GM12878 (cell line): ENCODE data around the gene CAMK4. TPM values are rescaled to one million over a fixed set of nuclear protein-coding genes. Genes with fewer than 3 reads are reported as not detected.
"Not testable (repeated sequence)": the region's sequence is repeated elsewhere in the genome, so short reads cannot be mapped to it uniquely, and the experiment has no call there.

Experiments
- ATAC-seq: fragments of 200-7000 bp; cut with Tn5 transposase; 3 replicates; pipeline ENCODE4 v1.9.1; 2020; ENCODE audit warnings: mild to moderate bottlenecking, moderate library complexity
- BruUV-seq: library from RNA; stranded (reverse); fragments of 400-500 nt; replicated peaks from 2 replicates; lab custom pipeline; 2021; lab: Mats Ljungman, UMichigan
- CTCF ChIA-PET: fragments of 300-600 bp; sonication (Branson Sonifier 250); formaldehyde crosslinking; extraction: SDS; loops from one replicate; lab custom pipeline; 2021; ENCODE audit warnings: inconsistent platforms; lab: Yijun Ruan, JAX
- POLR2A ChIA-PET: fragments of 350-600 bp; formaldehyde crosslinking; extraction: SDS; loops from one replicate; lab custom pipeline; 2021; ENCODE audit warnings: inconsistent platforms; lab: Charles Lee
- RAD21 ChIA-PET: fragments of 300-600 bp; sonication (Branson Sonifier 250); formaldehyde crosslinking; loops from one replicate; lab custom pipeline; 2023; ENCODE audit warnings: antibody characterized with exemption; ENCODE audit not compliant: unreplicated experiment; lab: Charles Lee
- SMC1A ChIA-PET: fragments of 300-600 bp; sonication (Branson Sonifier 250); formaldehyde crosslinking; loops from one replicate; lab custom pipeline; 2023; ENCODE audit not compliant: unreplicated experiment, uncharacterized antibody; lab: Charles Lee
- DNase-seq: peaks from one replicate; pipeline ENCODE4 v3.0.0-alpha.2; 2011; ENCODE audit warnings: low read depth, low spot score
- FAIRE-seq: peaks from 3 replicates; lab custom pipeline; 2011; peaks lifted over from hg19 to GRCh38; lab: Jason Lieb, UNC
- H2AFZ ChIP-seq: 2 replicates; pipeline ENCODE4 v1.6.0; 2011; ENCODE audit warnings: low read depth, low read length, control low read depth; ENCODE audit not compliant: control insufficient read depth
- H3K27ac ChIP-seq: 2 replicates; pipeline ENCODE4 v1.5.1; 2011; ENCODE audit warnings: control low read depth; ENCODE audit not compliant: control insufficient read depth, insufficient read depth
- H3K27me3 ChIP-seq, 2 experiments: replicated peaks in 1 of 2; 2 replicates each; pipeline versions ENCODE4 v1.6.0 to v1.6.1; 2011; ENCODE audit warnings: low read length in 1 of 2; ENCODE audit not compliant: control insufficient read depth in 2 of 2, insufficient read depth in 2 of 2
- H3K36me3 ChIP-seq, 2 experiments: 2 replicates each; pipeline ENCODE4 v1.5.1; 2011; ENCODE audit warnings: low read length in 1 of 2; ENCODE audit not compliant: control insufficient read depth in 2 of 2, insufficient read depth in 2 of 2
- H3K4me1 ChIP-seq: 2 replicates; pipeline ENCODE4 v1.6.1; 2011; ENCODE audit warnings: mild to moderate bottlenecking, low read length, moderate library complexity, mixed read lengths; ENCODE audit not compliant: control insufficient read depth, insufficient read depth
- H3K4me2 ChIP-seq: 2 replicates; pipeline ENCODE4 v1.6.0; 2011; ENCODE audit warnings: control low read depth; ENCODE audit not compliant: control insufficient read depth, insufficient read depth
- H3K4me3 ChIP-seq: fragments of 200-600 bp; sonication (generic); 2 replicates; pipeline ENCODE4 v1.5.1; 2016
- H3K79me2 ChIP-seq: 2 replicates; pipeline ENCODE4 v1.6.0; 2011; ENCODE audit warnings: low read length; ENCODE audit not compliant: control insufficient read depth, insufficient read depth
- H3K9ac ChIP-seq: 2 replicates; pipeline ENCODE4 v1.8.0; 2011; ENCODE audit warnings: low read length, control low read depth, mixed read lengths; ENCODE audit not compliant: control insufficient read depth, insufficient read depth
- H3K9me3 ChIP-seq: replicated peaks from 3 replicates; pipeline ENCODE4 v1.5.1; 2011; ENCODE audit warnings: mild to moderate bottlenecking, low read length; ENCODE audit not compliant: control insufficient read depth, insufficient read depth
- H4K20me1 ChIP-seq: 2 replicates; pipeline ENCODE4 v1.6.0; 2011; ENCODE audit not compliant: control insufficient read depth, insufficient read depth
- ATF7 ChIP-seq: fragments of 450-650 bp; IDR thresholded peaks from 2 replicates; pipeline ENCODE4 v1.6.1; 2016; ENCODE audit warnings: low read depth, mild to moderate bottlenecking
- DPF2 ChIP-seq: fragments of 450-650 bp; IDR thresholded peaks from 2 replicates; pipeline ENCODE4 v1.6.1; 2017; ENCODE audit warnings: mild to moderate bottlenecking
- EP300 ChIP-seq, 2 experiments: fragments of 150-350 bp in 1 of 2; IDR thresholded peaks; 2 replicates each; pipeline ENCODE4 v1.6.1; 2011 to 2012; ENCODE audit warnings: low read depth in 2 of 2, low read length in 2 of 2, borderline replicate concordance in 1 of 2, improper control_type of control experiment in 1 of 2, inconsistent platforms in 1 of 2; ENCODE audit not compliant: control insufficient read depth in 1 of 2
- FOXM1 ChIP-seq: IDR thresholded peaks from 2 replicates; pipeline ENCODE4 v1.6.1; 2012; ENCODE audit warnings: low read depth, mild to moderate bottlenecking, inconsistent platforms, low read length, moderate library complexity
- IKZF2 ChIP-seq, 2 experiments: fragments of 450-650 bp; IDR thresholded peaks; 2 replicates each; pipeline ENCODE4 v1.6.1; 2017; ENCODE audit warnings: mild to moderate bottlenecking in 2 of 2, moderate library complexity in 2 of 2
- MEF2B ChIP-seq: fragments of 450-650 bp; IDR thresholded peaks from 2 replicates; pipeline ENCODE4 v1.6.1; 2018; ENCODE audit warnings: mild to moderate bottlenecking, moderate library complexity; ENCODE audit not compliant: partially characterized antibody, poor library complexity, severe bottlenecking
- MTA2 ChIP-seq: fragments of 450-650 bp; IDR thresholded peaks from 2 replicates; pipeline ENCODE4 v1.6.1; 2016; ENCODE audit warnings: low read depth, mild to moderate bottlenecking, moderate library complexity
- NBN ChIP-seq: fragments of 450-650 bp; IDR thresholded peaks from 2 replicates; pipeline ENCODE4 v1.6.1; 2016
- TAF1 ChIP-seq: IDR thresholded peaks from 2 replicates; pipeline ENCODE4 v1.6.1; 2011; ENCODE audit warnings: mild to moderate bottlenecking, low read depth, low read length, borderline replicate concordance
- YY1 ChIP-seq: IDR thresholded peaks from 2 replicates; pipeline ENCODE4 v1.6.1; 2011; ENCODE audit warnings: low read depth, mild to moderate bottlenecking, low read length
- ZNF217 ChIP-seq: fragments of 450-650 bp; IDR thresholded peaks from 2 replicates; pipeline ENCODE4 v1.6.1; 2017; ENCODE audit warnings: antibody characterized with exemption, mild to moderate bottlenecking
- WGBS: methylation state at CpG from one replicate; pipeline ENCODE4 v1.1.6; 2016; ENCODE audit warnings: low lambda C conversion rate; ENCODE audit not compliant: insufficient replicate concordance, insufficient coverage; ENCODE audit errors: missing lambda C conversion rate; 5-methylcytosine and 5-hydroxymethylcytosine counted together
- in situ Hi-C: fragments of 300-500 bp; cut with MboI; formaldehyde crosslinking; loops from 9 replicates; pipeline ENCODE4 v1.14.3; 2018; ENCODE audit warnings: mixed read lengths
- intact Hi-C: fragments of 100-400 bp; cut with micrococcal nuclease; formaldehyde crosslinking; loops from one replicate; pipeline ENCODE4 v1.14.2; 2022; ENCODE audit not compliant: unreplicated experiment
- polyA plus RNA-seq, 11 experiments: library from polyadenylated mRNA; depleted of rRNA in 4 of 11; unstranded in 6 of 11; stranded (reverse) in 5 of 11; fragments of >200 nt; fragmentation: Nextera tagmentation in 4 of 11; fragmentation: Illumina TruSeq in 1 of 11; extraction: Ambion mirVana in 4 of 11; extraction: Trizol in 1 of 11; gene quantifications; 1 replicate in 1 of 11; 2 replicates in 10 of 11; pipeline versions ENCODE4 v1.2.1 to v1.2.3, GENCODE V29; 2011 to 2016; ENCODE audit warnings: inconsistent platforms in 2 of 11, missing spikeins in 2 of 11, low read depth in 1 of 11
- total RNA-seq, 4 experiments: library from RNA; depleted of rRNA in 3 of 4; stranded (reverse); fragments of >200 nt in 3 of 4; fragmentation: Illumina TruSeq in 1 of 4; extraction: Trizol in 1 of 4; gene quantifications; 2 replicates each; pipeline versions ENCODE4 v1.2.1 to v1.2.3, GENCODE V29; 2013 to 2021
- TF ChIP-seq, protein P1 (sequence below): IDR thresholded peaks from 2 replicates; pipeline ENCODE4 v1.6.1; 2012; ENCODE audit warnings: low read depth, low read length, improper control_type of control experiment
- TF ChIP-seq, protein P2 (sequence below): IDR thresholded peaks from 2 replicates; pipeline ENCODE4 v1.6.1; 2011; ENCODE audit warnings: borderline replicate concordance, low read depth, mild to moderate bottlenecking, moderate library complexity, low read length; ENCODE audit not compliant: insufficient read depth, poor library complexity, severe bottlenecking
- TF ChIP-seq, protein P3 (sequence below): IDR thresholded peaks from 2 replicates; pipeline ENCODE4 v1.6.1; 2012; ENCODE audit warnings: low read depth, low read length, improper control_type of control experiment

Gene CAMK4
- total and polyA plus RNA-seq, 10 of the 15 experiments (the other 5 are each of a cell fraction or from before 2014, with no cell fraction given): 13.3 to 51.9 (median 35.3) TPM

DNA sequence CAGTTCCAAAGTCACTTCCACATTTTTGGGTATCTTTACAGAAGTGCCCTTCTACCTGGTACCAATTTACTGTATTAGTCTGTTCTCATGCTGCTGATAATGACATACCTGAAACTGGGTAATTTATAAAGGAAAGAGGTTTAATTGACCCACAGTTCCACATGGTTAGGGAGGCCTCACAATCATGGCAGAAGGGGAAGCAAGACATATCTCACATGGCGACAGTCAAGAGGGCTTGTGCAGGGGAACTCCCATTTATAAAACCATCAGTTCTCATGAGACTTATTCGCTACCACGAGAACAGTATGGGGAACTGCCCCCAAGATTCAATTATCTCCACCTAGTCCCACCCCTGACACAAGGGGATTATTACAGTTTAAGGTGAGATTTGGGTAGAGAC is 185.9 kb downstream of the CAMK4 start:
- TF ChIP-seq MTA2 (peak; percentile 80), ATF7 (peak; percentile 33; the same call in 1 of the 2 replicates), MEF2B (peak; percentile 51), IKZF2 (IDR thresholded peaks at IDR 0.05) (peak; percentile 18 to 46; a peak in 2 of 4 replicates)
- H3K4me2 ChIP-seq, intact Hi-C loops, POLR2A ChIA-PET, H2AFZ ChIP-seq, DNase-seq, in situ Hi-C loops, RAD21 ChIA-PET, H3K4me1 ChIP-seq, FAIRE-seq, H3K27ac ChIP-seq, H4K20me1 ChIP-seq, BruUV-seq, H3K79me2 ChIP-seq, H3K27me3 ChIP-seq, H3K36me3 ChIP-seq, H3K4me3 ChIP-seq, H3K9ac ChIP-seq, H3K9me3 ChIP-seq, CTCF ChIA-PET: not testable (repeated sequence)
- WGBS: 55% methylated on average over 3 of the region's 3 CpGs
- SMC1A ChIA-PET: interaction anchor here (1.9 kb wide), 1 partner anchor 10 kb away, joined by 5 read pairs; no protein-coding TSS in a partner anchor
- peak; percentile 80 for ATAC-seq

DNA sequence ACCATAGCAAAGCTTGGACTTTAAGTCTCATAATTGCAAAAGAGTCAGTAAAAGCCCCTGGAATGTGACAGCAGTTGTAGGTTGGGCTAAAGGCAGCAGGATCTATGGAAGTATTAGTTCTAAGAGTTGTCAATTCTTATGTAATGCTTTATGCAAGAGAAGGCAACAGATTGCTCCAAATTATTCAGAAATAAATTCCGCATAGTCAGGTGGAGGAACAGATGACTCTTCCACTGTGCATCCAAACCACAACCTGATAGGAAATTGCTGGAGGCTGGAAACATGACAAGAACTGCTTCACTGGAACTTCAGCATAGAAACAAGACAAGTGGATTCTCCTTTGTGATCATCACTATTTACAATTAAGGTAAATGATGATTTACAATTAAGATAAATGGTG is 187.1 kb downstream of the CAMK4 start:
- DNase-seq (no peak), ATAC-seq (no peak), FAIRE-seq (no peak)
- ChIA-PET CTCF (no interaction called here), RAD21 (no interaction called here), POLR2A (no interaction called here), SMC1A (interaction anchor here (1.9 kb wide), 1 partner anchor 12 kb away, joined by 5 read pairs; no protein-coding TSS in a partner anchor)
- no peaks in the 10 kb centered on the region for H4K20me1 ChIP-seq
- no peak overlapping the region for H3K4me2 ChIP-seq
- 90% methylated on average over 1 of the region's 1 CpG for WGBS
- no peaks in the 10 kb centered on the region for H3K27me3 ChIP-seq
- in situ Hi-C loops (no loop called here), intact Hi-C loops (no loop called here)
- peaks cover 6% of the 10 kb centered on the region; the same call in 2 of the 3 replicates for H3K9me3 ChIP-seq
- H2AFZ ChIP-seq: no peak overlapping the region
- no peaks in the 10 kb centered on the region for H3K4me1 ChIP-seq
- H3K9ac ChIP-seq: no peak overlapping the region
- H3K36me3 ChIP-seq: no peaks in the 10 kb centered on the region; a peak in 2 of 4 replicates
- no peak overlapping the region for H3K27ac ChIP-seq
- no peaks in the 10 kb centered on the region for H3K79me2 ChIP-seq
- H3K4me3 ChIP-seq: no peak overlapping the region
- BruUV-seq: no TSS peak
- TF ChIP-seq, protein P1, sequence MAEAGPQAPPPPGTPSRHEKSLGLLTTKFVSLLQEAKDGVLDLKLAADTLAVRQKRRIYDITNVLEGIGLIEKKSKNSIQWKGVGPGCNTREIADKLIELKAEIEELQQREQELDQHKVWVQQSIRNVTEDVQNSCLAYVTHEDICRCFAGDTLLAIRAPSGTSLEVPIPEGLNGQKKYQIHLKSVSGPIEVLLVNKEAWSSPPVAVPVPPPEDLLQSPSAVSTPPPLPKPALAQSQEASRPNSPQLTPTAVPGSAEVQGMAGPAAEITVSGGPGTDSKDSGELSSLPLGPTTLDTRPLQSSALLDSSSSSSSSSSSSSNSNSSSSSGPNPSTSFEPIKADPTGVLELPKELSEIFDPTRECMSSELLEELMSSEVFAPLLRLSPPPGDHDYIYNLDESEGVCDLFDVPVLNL: no peak
- TF ChIP-seq, protein P2, sequence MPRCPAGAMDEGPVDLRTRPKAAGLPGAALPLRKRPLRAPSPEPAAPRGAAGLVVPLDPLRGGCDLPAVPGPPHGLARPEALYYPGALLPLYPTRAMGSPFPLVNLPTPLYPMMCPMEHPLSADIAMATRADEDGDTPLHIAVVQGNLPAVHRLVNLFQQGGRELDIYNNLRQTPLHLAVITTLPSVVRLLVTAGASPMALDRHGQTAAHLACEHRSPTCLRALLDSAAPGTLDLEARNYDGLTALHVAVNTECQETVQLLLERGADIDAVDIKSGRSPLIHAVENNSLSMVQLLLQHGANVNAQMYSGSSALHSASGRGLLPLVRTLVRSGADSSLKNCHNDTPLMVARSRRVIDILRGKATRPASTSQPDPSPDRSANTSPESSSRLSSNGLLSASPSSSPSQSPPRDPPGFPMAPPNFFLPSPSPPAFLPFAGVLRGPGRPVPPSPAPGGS: no peak
- TF ChIP-seq YY1 (no peak), ATF7 (no peak), TAF1 (no peak), DPF2 (no peak), ZNF217 (no peak), NBN (no peak), FOXM1 (no peak), EP300 (IDR thresholded peaks at IDR 0.05; ENCODE audit: borderline replicate concordance in 1 of 2, control insufficient read depth in 1 of 2, low read depth in 2 of 2, low read length in 2 of 2) (no peak)
- TF ChIP-seq, protein P3, sequence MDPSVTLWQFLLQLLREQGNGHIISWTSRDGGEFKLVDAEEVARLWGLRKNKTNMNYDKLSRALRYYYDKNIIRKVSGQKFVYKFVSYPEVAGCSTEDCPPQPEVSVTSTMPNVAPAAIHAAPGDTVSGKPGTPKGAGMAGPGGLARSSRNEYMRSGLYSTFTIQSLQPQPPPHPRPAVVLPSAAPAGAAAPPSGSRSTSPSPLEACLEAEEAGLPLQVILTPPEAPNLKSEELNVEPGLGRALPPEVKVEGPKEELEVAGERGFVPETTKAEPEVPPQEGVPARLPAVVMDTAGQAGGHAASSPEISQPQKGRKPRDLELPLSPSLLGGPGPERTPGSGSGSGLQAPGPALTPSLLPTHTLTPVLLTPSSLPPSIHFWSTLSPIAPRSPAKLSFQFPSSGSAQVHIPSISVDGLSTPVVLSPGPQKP: no peak
